MG63 (cell line): Measurements from ENCODE around the gene UQCC5. TPM values are rescaled to one million over a fixed set of nuclear protein-coding genes. Genes with fewer than 3 reads are reported as not detected.
A peak's percentile ranks its signal among the peaks of the same experiment; 100 is the strongest.

Experiments used
- DNase-seq: peaks from one replicate; pipeline ENCODE4 v3.0.0-alpha.2; 2020
- H3K27me3 ChIP-seq: fragments of 250-450 bp; sonication (Bioruptor Pico); 2 replicates; pipeline ENCODE4 v1.5.1; 2020; ENCODE audit warnings: mild to moderate bottlenecking, moderate library complexity
- H3K36me3 ChIP-seq: fragments of 250-450 bp; sonication (Bioruptor Pico); 2 replicates; pipeline ENCODE4 v1.5.1; 2020; ENCODE audit warnings: mild to moderate bottlenecking, moderate library complexity
- H3K4me3 ChIP-seq: fragments of 250-450 bp; sonication (Bioruptor Pico); 2 replicates; pipeline ENCODE4 v1.5.1; 2020; ENCODE audit warnings: mild to moderate bottlenecking, moderate library complexity
- H3K9me3 ChIP-seq: fragments of 250-450 bp; sonication (Bioruptor Pico); 2 replicates; pipeline ENCODE4 v1.5.1; 2020; ENCODE audit warnings: mild to moderate bottlenecking, moderate library complexity
- total RNA-seq: library from RNA; depleted of rRNA; stranded (reverse); fragments of >200 nt; shearing (Covaris generic); gene quantifications from 2 replicates; pipeline ENCODE4 v1.2.3, GENCODE V29; 2014; ENCODE audit warnings: low replicate concordance

Gene UQCC5
- total RNA-seq, 1 experiment from 2014 or later: 0.20 TPM

DNA sequence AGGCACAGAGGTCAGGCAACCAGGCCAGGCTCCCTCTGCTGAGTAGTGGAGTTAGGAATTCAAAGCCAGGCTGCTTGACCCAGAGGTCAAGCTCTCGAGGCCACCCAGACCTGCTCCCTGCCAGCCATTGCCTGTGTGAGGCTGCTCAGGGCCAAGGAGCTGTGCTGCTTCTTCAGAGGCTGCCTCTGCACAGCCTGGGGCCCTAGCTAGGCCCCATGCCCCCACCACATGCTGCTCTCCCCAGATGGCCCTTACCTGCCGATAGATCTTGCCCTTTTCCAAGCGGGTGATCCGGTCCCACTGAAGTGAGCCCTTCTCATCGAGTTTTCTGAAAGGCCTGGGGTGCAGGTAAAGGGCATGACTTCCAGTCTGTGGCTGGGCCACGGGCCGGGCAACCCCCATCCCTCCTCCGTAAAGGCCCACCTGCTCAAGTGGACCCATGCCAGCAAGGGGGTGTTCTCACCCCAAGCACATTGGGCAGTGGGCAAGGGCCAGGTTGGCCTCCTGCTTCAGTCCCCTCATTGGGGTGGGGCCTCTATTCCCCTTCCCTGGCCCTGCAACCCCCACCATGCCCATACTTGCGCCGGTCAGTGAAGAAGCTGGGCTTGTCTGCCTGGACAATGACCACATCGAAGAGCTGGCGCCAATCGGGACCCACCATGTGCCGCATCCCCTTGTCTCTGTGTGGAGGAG is 9.2 kb upstream of the UQCC5 start:
- Histone ChIP-seq H3K27me3 (no peaks in the 10 kb centered on the region), H3K36me3 (peaks cover 8% of the 10 kb centered on the region), H3K9me3 (no peaks in the 10 kb centered on the region), H3K4me3 (no peak overlapping the region)
- peak; percentile 52 for DNase-seq

DNA sequence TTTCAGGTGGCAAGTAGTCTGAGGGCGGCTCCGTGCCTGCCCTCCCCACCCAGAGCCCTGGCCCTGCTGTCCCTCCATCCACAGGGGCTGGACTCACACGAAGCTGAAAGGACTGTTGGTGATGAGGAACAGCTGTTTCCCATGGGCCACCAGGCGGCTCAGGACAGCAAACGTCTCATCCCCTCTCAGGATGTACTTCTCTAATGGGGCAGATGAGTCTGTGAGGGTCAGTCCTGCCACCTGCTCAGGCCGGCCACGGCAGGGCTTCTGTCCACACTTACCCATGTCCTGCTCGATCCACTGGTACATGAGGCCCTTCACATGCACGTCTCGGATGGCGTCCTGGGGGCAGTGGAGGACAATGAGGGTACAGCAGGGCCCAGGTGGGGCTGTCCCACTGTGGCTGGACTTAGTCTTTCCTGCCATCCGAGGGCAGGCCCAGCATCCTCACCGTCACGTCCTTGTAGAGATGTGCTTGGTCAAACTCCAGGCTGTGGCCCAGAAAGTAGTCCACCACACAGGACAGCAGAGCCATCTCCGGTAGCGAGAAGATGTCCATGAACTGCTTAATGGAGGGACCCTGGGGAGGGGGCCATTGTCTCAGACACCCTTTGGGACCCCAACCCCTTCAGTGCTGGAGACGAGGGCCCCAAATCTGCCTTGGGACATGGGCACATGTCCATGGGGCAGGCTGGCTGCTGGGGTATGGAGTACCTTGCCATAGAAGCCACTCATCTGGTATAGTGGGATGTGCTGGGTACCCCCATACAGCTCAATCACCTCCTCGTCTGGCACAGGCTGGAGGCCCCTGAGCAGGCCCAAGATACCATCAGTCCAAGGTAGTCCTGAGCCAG is 8.4 kb upstream of the UQCC5 start:
- H3K4me3 ChIP-seq: no peak overlapping the region
- DNase-seq: no peak
- no peaks in the 10 kb centered on the region for H3K27me3 ChIP-seq
- peaks cover 8% of the 10 kb centered on the region for H3K36me3 ChIP-seq
- no peaks in the 10 kb centered on the region for H3K9me3 ChIP-seq

DNA sequence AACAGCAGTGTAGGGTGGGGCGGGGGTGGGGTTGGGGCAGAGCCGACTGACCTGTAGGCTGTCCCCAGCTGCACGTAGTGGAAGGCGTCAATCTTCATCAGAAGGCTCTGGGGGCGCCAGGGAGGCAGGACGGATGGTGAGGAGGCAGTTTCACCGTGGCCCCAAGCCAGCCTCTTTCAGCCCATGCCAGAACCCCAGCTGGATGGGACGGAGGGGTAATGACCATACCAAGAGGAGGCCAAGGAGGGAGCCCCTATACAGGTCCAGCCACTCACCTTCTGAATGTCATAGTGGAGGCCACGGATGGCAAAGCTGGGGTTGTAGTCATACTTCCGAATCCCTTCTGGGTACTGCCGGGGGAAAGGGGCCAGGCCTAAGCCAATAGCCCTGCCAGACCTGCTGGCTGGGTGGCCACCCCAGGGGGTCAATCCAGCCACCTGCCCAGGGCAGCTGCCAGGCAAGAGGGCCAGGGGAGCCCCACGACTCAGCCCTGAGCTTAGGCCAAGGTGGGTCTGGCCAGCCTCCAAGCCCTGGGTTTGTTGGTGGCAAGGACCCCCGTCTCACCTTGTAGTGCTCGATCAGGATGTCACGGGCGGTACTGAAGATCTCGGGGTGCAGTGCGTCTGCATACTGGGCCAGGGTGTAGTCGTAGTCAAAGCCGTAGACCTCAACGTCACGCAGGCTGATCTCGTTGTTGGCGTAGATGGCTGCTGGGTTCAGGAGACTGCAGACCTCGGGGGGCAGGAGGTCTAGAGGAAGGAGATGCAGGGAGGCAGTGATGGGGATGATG is 7.6 kb upstream of the UQCC5 start:
- no peak for DNase-seq
- Histone ChIP-seq H3K36me3 (peaks cover 8% of the 10 kb centered on the region), H3K4me3 (no peak overlapping the region), H3K27me3 (no peaks in the 10 kb centered on the region), H3K9me3 (no peaks in the 10 kb centered on the region)

DNA sequence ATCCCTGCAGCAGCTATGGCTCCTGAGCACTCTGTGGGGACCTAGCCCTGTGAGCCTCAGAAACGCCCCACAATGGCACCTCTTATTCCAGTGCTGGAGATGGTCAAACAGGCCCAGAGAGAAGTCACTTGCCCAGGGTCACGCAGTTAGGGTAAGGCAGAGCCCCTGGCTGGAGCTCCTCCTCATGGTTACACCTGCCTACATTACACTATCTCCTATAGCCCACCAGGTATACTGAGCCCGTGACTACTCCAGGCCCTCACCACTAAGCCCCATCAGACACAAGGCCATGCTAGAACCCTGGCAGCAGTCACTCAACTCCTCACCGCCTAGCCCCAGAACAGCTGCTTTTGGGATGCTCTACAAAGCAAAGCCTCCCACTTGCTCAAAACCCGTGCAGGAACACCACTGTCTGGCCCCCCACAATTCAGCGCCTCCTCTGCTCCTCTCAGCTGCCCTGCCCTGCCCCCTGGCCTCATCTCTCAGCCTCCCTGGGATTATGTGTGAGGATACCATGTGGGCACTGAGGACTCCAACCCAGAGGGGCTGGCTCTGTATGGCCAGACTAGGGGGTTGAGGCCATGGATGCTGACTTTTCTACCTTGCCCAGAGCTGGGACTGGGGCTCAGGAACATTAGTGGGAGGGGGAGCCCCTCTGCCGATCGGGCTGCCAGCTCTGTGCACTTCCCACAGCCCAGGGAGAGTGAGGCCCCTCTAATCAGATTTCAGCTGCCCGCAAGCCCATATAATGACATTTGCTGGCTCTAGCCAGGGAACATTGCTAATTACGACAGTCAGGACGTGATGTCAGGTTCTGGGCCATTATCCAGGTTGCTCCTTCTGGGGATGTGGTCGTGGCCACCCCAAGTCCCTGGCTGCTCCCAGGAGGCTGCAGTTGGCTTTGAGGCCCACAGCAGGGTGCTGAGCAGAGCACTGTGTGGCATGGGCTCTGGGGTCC is 6.8 kb upstream of the UQCC5 start:
- Histone ChIP-seq H3K36me3 (peaks cover 8% of the 10 kb centered on the region), H3K4me3 (no peak overlapping the region), H3K27me3 (no peaks in the 10 kb centered on the region), H3K9me3 (no peaks in the 10 kb centered on the region)
- DNase-seq: no peak

DNA sequence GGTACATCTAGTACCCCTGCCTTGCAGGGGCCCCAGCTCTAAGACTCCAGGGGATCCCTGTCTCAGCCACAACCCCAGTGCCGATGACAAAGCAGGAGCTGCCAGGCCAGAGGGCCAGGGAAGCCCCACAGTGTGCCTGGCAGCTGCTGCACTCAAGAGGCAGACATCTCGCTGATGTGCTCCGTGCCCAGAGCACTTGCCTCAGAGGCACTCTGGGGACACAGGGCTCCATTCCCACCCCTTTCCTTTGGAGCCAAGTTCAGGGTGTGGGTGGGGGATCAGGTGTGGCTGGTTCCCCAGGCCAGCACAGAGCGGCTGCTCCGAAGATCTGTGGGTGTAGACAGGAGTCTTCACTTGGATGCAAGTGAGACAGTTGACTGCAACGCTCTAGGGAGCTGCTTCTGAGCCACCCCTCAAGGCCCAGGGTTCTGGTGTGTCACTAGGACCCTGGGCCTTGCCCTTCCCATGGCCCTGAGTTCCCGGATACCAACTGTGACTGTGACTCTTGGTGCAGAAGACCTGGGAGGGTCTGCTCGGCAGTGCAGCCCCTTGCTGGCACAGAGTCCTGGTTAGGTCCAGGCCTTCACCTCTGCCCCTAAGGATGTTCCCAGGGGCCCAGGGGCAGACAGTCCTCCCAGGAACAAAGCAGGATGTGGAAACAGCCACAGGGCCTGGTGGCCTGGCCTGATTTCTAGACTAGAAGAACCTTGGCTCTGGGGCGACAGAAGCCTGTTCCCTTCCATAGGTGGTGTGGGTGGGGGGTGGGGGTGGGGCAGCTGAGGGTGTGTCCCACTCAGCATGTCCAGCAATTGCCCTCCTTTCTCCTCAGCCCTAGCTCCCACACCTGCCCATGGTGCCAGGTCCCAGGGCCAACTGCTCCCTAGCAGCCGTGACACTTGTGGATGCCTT is 5.2 kb upstream of the UQCC5 start:
- H3K36me3 ChIP-seq: peaks cover 8% of the 10 kb centered on the region
- DNase-seq: no peak
- H3K9me3 ChIP-seq: no peaks in the 10 kb centered on the region
- H3K4me3 ChIP-seq: no peak overlapping the region
- no peaks in the 10 kb centered on the region for H3K27me3 ChIP-seq

DNA sequence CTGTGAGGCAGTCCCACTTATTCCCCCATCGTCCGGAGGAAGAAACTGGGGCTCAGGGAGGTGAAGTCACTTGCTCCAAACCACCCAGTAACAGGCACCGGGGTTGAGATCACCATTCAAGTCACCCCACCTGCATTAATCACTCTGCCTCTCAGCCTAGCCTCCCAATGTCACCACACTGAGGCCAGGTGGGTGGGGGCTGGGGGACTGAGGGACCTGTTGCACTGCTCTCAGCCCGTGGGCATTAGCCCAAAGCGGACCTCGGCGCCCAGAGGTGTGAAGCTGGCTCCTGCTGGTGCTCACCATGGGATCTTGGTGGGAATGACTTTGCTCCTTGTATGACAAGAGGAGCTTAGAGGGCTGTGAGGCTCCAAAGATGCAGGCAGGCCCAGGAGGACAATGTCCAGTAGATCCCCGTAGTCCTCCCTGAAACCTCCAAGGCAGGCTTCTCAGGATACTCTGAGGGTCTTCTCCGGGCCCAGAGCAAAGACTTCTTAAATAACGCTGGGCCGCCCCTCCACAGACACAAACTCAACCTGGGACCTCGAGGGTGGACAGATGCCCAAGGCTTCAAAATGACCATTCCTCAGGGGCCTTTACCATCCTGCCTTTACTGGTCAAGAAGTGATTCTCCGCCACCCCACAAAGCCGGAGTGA is 4.4 kb upstream of the UQCC5 start:
- Histone ChIP-seq H3K36me3 (peaks cover 8% of the 10 kb centered on the region), H3K27me3 (no peaks in the 10 kb centered on the region), H3K9me3 (no peaks in the 10 kb centered on the region), H3K4me3 (no peak overlapping the region; the same call in 1 of the 2 replicates)
- DNase-seq: no peak

DNA sequence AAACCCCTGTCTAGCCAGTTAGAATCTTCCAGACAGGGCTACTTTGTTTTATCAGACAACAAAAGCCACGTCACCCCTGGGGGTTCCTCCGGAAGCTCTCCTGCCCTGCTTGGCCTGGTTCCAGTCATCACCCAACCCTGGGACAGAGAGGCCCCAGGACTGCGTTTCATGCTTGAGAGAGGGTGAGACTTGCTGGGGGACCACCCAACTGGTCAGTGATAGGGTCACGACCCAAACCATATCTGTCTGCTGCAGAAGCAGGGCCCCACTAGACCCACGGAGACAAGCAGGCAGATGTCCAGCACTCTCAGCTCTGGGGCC is 3.9 kb upstream of the UQCC5 start:
- Histone ChIP-seq H3K9me3 (no peaks in the 10 kb centered on the region), H3K36me3 (peaks cover 8% of the 10 kb centered on the region), H3K4me3 (peak overlapping the region; percentile 60), H3K27me3 (no peaks in the 10 kb centered on the region)
- DNase-seq: no peak

DNA sequence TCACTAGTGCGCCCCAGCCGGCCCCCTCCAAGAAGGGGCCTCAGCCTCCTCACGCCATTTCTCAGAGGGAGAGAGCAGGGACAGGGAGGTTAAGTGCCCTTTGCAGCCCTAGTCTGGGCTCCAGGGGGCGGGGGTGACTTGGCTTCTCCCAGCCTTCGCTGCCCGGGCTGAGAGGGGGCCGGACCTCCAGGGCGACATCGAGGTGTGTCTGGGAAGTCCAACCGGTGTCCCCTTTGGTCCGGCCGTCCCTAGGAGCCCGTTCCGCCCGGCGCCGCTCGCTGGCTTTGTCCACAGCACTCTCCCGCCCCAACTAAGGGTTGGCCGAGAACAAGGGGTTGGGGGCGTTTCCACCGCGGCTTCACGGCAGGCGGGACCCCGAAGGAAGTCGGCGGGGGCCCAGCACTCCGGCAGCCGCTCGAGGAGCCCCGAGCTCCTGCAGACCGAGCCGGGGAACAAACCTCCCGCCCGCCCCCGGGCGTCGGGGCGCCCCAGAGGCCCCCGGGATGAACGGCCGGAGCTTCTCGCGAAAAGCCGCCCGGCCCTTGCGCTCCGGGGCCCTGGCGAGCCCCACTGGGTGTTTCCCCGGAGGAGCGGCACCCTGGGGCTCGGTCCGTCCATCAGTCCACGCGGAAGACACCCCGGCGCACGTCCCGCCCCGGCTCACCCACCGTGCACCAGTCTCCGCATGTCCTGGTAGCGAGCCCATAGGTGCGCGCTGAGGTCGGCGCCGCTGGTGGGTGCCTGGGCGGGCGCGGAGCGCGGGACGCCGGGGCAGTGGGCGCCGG is 3.4 kb upstream of the UQCC5 start:
- H3K9me3 ChIP-seq: no peaks in the 10 kb centered on the region
- H3K36me3 ChIP-seq: peaks cover 6% of the 10 kb centered on the region
- H3K4me3 ChIP-seq: peak overlapping the region; percentile 60
- H3K27me3 ChIP-seq: no peaks in the 10 kb centered on the region
- DNase-seq: no peak

DNA sequence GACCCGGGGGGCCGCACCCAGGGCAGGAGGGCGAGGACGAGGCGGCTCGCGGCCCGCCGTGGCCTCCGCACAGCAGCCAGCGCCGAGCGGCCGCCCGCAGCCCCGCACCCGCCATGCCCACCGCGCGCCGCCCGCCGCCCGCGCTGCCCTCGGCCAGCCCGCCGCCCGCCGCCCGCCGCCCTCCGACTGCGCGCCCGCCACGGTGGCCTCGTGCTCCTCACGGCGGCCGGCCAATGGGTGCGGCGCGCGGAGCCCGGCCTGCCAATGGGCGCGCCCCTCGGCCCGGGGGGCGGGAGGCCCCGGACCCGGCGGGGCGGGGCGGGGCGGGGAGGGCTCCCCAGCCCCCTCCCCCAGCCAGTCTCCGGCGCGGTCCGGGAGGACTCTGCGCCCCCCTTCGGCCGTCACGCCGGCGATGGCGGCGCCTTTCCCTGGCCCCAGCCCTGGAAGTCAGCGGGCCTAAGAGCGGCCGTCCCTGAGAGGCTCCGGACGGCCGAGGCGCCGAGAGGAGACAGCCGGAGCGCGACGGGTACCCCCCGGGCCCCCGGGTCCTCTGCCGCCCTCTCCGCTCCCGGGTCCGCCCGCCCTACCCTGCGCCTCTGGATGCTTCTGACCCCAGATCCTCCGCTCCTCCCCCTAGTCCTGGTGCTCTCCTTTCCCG is 2.7 kb upstream of the UQCC5 start, which contains the start of gene NT5DC2:
TSS of gene NT5DC2 (minus strand) at position 235 of the 658 bp plus-strand sequence. CDS start at position 115, 120 bp downstream.
- peak; percentile 76 for DNase-seq
- peak within 1 kb of the TSS; percentile 64 for H3K4me3 ChIP-seq
- no peaks in the 10 kb centered on the region for H3K9me3 ChIP-seq
- peaks cover 6% of the 10 kb centered on the region for H3K36me3 ChIP-seq
- no peaks in the 10 kb centered on the region for H3K27me3 ChIP-seq

DNA sequence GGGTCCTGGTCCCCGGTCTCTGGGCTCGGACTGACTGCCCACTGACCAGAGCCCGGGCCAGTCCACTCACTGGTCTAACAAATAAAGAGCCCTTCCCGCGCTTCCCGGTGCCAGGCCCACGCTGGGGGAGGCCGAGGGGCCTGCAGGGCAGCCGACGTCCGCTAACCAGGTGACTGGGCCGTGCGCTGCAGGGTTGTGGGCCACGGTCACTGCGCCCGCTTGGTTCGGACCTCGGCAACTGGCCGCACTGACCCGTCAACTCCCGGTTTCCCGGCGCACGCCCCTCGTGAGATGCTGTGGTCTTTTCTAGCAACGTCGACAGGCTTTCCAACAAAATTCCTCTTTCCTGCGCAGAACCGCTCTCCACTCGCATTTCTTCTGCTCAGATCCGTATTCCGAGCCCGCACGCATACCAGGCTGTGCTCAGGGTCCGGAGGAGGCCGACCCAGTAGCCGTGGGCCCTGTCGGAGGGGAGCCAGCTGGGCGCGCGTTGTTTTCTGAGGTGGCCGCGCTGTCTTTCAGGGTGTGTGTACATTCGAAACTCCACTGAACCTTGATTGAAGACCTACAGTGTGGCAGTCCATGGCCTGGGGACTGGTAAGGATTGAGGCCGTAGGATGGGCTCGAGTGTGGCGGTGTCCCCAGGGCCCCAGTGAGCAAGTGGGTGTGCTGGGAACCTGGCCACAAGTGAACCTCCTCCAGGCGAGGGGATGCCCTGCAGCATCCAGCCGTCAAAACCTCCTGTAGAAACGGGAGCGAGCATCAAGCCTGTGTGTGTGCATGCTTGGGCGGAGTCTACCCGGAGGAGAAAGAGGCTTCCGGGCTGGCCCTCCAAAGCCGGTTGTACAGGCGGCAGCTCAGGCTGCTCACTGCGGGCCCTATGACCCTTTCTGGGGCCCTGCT is 1.9 kb upstream of the UQCC5 start:
- H3K9me3 ChIP-seq: no peaks in the 10 kb centered on the region
- DNase-seq: peak; percentile 59
- no peaks in the 10 kb centered on the region for H3K27me3 ChIP-seq
- H3K4me3 ChIP-seq: peak overlapping the region; percentile 64
- H3K36me3 ChIP-seq: peaks cover 2% of the 10 kb centered on the region; the same call in 1 of the 2 replicates

DNA sequence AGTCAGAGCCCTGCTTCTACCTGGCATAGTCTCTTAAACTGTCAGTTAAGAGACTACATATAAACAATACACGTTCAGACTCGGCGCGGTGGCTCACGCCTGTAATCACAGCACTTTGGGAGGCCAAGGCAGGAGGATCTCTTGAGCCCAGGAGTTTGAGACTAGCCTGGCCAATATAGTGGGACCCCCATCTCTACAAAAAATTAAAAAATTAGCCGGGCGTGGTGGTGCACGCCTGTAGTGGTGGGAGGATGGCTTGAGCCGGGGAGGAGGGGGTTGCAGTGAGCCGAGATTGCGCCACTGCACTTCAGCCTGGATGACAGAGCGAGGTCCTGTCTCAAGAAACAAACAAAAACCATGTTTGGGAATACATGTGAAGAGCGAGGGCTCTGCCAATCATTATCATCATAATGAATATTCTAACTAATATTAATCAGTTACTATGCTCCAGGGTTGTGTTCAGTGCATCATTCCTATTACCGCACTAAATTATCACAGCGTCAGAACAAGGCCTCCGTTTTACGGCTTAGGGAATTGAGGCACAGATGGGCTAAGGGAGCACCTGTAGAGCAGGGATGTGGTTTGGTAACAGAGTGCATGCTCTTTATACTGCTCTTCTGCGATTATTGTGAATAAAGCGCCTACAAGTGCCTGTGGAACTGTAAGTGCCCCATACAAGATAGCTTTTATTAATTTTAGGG is 844 bp upstream of the UQCC5 start:
- peak overlapping the region; percentile 13; the same call in 1 of the 2 replicates for H3K4me3 ChIP-seq
- H3K27me3 ChIP-seq: no peaks in the 10 kb centered on the region
- no peak for DNase-seq
- no peaks in the 10 kb centered on the region for H3K9me3 ChIP-seq
- H3K36me3 ChIP-seq: peaks cover 6% of the 10 kb centered on the region; the same call in 1 of the 2 replicates

DNA sequence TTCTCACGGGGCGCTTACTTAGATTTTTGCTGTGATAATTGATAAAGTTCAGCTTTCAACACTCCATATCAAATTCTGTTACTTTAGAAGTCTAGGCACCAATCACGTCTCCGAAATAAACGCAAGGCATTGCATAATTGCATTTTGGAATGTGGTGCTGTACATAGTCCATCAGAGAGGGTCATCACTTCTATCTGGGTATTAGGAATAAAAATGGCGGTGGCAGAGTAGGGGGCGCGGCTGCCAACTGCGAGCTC is 365 bp upstream of the UQCC5 start:
- H3K27me3 ChIP-seq: no peaks in the 10 kb centered on the region
- H3K36me3 ChIP-seq: peaks cover 10% of the 10 kb centered on the region; the same call in 1 of the 2 replicates
- peak overlapping the region; percentile 13; the same call in 1 of the 2 replicates for H3K4me3 ChIP-seq
- no peak for DNase-seq
- H3K9me3 ChIP-seq: no peaks in the 10 kb centered on the region
